HEK293T (cell line): Measurements from ENCODE around the gene CHTF8.
"Not testable (repeated sequence)": the region's sequence is repeated elsewhere in the genome, so short reads cannot be mapped to it uniquely, and the experiment has no call there.

ENCODE experiments used
- ARNT ChIP-seq: fragments of 450-650 bp; IDR thresholded peaks from 2 replicates; pipeline ENCODE4 v1.6.1; 2017; ENCODE audit warnings: mild to moderate bottlenecking
- BHLHE40 ChIP-seq: fragments of 450-650 bp; IDR thresholded peaks from 2 replicates; pipeline ENCODE4 v1.6.1; 2016; ENCODE audit warnings: mild to moderate bottlenecking, moderate library complexity, borderline replicate concordance
- ELF4 ChIP-seq: fragments of 450-650 bp; IDR thresholded peaks from 2 replicates; pipeline ENCODE4 v1.6.1; 2017; ENCODE audit warnings: antibody characterized with exemption
- FOXA1 ChIP-seq: fragments of 450-650 bp; IDR thresholded peaks from 2 replicates; pipeline ENCODE4 v1.6.1; 2016; ENCODE audit warnings: mild to moderate bottlenecking
- FOXM1 ChIP-seq: fragments of 450-650 bp; IDR thresholded peaks from 2 replicates; pipeline ENCODE4 v1.6.1; 2017; ENCODE audit warnings: mild to moderate bottlenecking, borderline replicate concordance
- LEF1 ChIP-seq: fragments of 450-650 bp; IDR thresholded peaks from 2 replicates; pipeline ENCODE4 v1.6.1; 2017; ENCODE audit warnings: mild to moderate bottlenecking, borderline replicate concordance
- SP1 ChIP-seq: fragments of 450-650 bp; IDR thresholded peaks from 2 replicates; pipeline ENCODE4 v1.6.1; 2017
- SUZ12 ChIP-seq: fragments of 450-650 bp; IDR thresholded peaks from 2 replicates; pipeline ENCODE4 v1.6.1; 2016; ENCODE audit warnings: mild to moderate bottlenecking

DNA sequence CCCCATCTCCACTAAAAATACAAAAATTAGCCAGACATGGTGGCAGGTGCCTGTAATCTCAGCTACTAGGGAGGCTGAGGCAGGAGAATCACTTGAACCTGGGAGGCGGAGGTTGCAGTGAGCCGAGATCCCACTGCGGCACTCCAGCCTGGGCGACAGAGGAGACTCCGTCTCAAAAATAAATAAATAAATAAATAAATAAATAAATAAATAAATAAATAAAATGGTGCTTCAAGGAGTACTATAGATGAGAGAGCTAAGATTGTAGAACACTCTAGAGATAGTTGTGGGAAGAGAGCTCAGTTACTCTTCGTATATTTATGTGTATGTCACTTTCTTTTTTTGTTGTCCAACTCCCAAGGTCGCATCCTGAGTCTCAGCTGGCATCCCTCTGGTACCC lies 7.1 kb upstream of the CHTF8 start:
- TF ChIP-seq SP1, SUZ12, BHLHE40, ARNT, FOXM1, LEF1, ELF4, FOXA1: not testable (repeated sequence)
